Prostate gland (tissue), 2 donors: Measurements from ENCODE around the gene CNTNAP2.

Experiments
- POLR2A ChIP-seq: fragments of 450-650 bp; IDR thresholded peaks from one replicate; pipeline ENCODE4 v1.6.1; 2016; ENCODE audit warnings: antibody characterized with exemption, mild to moderate bottlenecking
- POLR2AphosphoS5 ChIP-seq: sonication (generic); formaldehyde crosslinking; IDR thresholded peaks from one replicate; pipeline ENCODE4 v1.6.1; 2017; ENCODE audit warnings: antibody characterized with exemption
- TF ChIP-seq, protein P1 (sequence below), 4 experiments: fragments of 200-600 bp in 2 of 4; fragments of 450-650 bp in 2 of 4; sonication (generic) in 2 of 4; IDR thresholded peaks; 1 replicate in 3 of 4; 2 replicates in 1 of 4; pipeline ENCODE4 v1.5.1; 2016 to 2019; ENCODE audit warnings: antibody characterized with exemption in 4 of 4, mild to moderate bottlenecking in 2 of 4, moderate library complexity in 2 of 4

- TF ChIP-seq, protein P1, sequence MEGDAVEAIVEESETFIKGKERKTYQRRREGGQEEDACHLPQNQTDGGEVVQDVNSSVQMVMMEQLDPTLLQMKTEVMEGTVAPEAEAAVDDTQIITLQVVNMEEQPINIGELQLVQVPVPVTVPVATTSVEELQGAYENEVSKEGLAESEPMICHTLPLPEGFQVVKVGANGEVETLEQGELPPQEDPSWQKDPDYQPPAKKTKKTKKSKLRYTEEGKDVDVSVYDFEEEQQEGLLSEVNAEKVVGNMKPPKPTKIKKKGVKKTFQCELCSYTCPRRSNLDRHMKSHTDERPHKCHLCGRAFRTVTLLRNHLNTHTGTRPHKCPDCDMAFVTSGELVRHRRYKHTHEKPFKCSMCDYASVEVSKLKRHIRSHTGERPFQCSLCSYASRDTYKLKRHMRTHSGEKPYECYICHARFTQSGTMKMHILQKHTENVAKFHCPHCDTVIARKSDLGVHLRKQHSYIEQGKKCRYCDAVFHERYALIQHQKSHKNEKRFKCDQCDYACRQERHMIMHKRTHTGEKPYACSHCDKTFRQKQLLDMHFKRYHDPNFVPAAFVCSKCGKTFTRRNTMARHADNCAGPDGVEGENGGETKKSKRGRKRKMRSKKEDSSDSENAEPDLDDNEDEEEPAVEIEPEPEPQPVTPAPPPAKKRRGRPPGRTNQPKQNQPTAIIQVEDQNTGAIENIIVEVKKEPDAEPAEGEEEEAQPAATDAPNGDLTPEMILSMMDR (IDR thresholded peaks at IDR 0.05), result no peak
- TF ChIP-seq POLR2AphosphoS5 (no peak), POLR2A (no peak)
These were observed 295.4 kb downstream of the CNTNAP2 start for GRCh38 chr7:146411975-146412374.
